Liver (tissue), 9 donors: ENCODE data around the gene LGALSL. TPM values are rescaled to one million over a fixed set of nuclear protein-coding genes. Genes with fewer than 3 reads are reported as not detected.

Experiments
- DNase-seq: peaks from one replicate; pipeline ENCODE4 v3.0.0-alpha.2; 2017; ENCODE audit warnings: low spot score
- H3K27ac ChIP-seq, 2 donors: one replicate each; pipeline ENCODE4 v1.7.0; 2013; ENCODE audit warnings: inconsistent platforms in 2 of 2, low read length in 2 of 2, control low read depth in 1 of 2, low read depth in 1 of 2, mild to moderate bottlenecking in 1 of 2
- H3K27me3 ChIP-seq, 4 donors: one replicate each; pipeline versions ENCODE4 v1.6.1 to v1.7.0; 2013; ENCODE audit warnings: low read length in 3 of 4, inconsistent platforms in 1 of 4, mild to moderate bottlenecking in 1 of 4, moderate library complexity in 1 of 4; ENCODE audit not compliant: control insufficient read depth in 4 of 4, insufficient read depth in 4 of 4
- H3K36me3 ChIP-seq, 4 donors: one replicate each; pipeline versions ENCODE4 v1.6.1 to v1.7.0; 2013; ENCODE audit warnings: low read length in 3 of 4, mild to moderate bottlenecking in 3 of 4, low read depth in 1 of 4, moderate library complexity in 1 of 4; ENCODE audit not compliant: control insufficient read depth in 4 of 4, insufficient read depth in 3 of 4
- H3K4me1 ChIP-seq, 4 donors: one replicate each; pipeline versions ENCODE4 v1.6.1 to v1.7.0; 2013; ENCODE audit warnings: low read length in 3 of 4, mild to moderate bottlenecking in 3 of 4, moderate library complexity in 1 of 4; ENCODE audit not compliant: control insufficient read depth in 4 of 4, insufficient read depth in 4 of 4
- H3K4me3 ChIP-seq, 3 donors: one replicate each; pipeline versions ENCODE4 v1.6.1 to v1.7.0; 2013; ENCODE audit warnings: low read length in 3 of 3, control low read depth in 1 of 3, low read depth in 1 of 3, mild to moderate bottlenecking in 1 of 3
- H3K9ac ChIP-seq, 2 donors: one replicate each; pipeline ENCODE4 v1.7.0; 2013; ENCODE audit warnings: low read length in 2 of 2, mild to moderate bottlenecking in 2 of 2, moderate library complexity in 2 of 2, control low read depth in 1 of 2, low read depth in 1 of 2
- H3K9me3 ChIP-seq, 4 donors: one replicate each; pipeline versions ENCODE4 v1.6.1 to v1.7.0; 2013; ENCODE audit warnings: low read length in 3 of 4; ENCODE audit not compliant: control insufficient read depth in 4 of 4
- CTCF ChIP-seq: fragments of 150-350 bp; IDR thresholded peaks from 2 replicates; pipeline ENCODE4 v1.5.1; 2017; ENCODE audit warnings: improper control_type of control experiment, low read depth, low read length; ENCODE audit not compliant: missing input control
- EGR1 ChIP-seq, 2 donors: IDR thresholded peaks; 2 replicates each; pipeline ENCODE4 v1.6.1; 2016 to 2018; ENCODE audit warnings: antibody characterized with exemption in 2 of 2, low read depth in 2 of 2
- FOXA2 ChIP-seq: IDR thresholded peaks from 2 replicates; pipeline ENCODE4 v1.6.1; 2016; ENCODE audit warnings: antibody characterized with exemption
- GABPA ChIP-seq, 2 donors: IDR thresholded peaks in 1 of 2; conservative IDR thresholded peaks in 1 of 2; 2 replicates each; pipeline ENCODE4 v1.6.1; 2016; ENCODE audit warnings: antibody characterized with exemption in 2 of 2, mild to moderate bottlenecking in 1 of 2, moderate library complexity in 1 of 2
- HNF4A ChIP-seq, 2 donors: conservative IDR thresholded peaks; 2 replicates each; pipeline ENCODE4 v1.6.1; 2016; ENCODE audit warnings: antibody characterized with exemption in 2 of 2, mild to moderate bottlenecking in 2 of 2
- HNF4G ChIP-seq: IDR thresholded peaks from 2 replicates; pipeline ENCODE4 v1.6.1; 2016; ENCODE audit warnings: antibody characterized with exemption
- JUND ChIP-seq, 2 donors: IDR thresholded peaks; 2 replicates each; pipeline ENCODE4 v1.6.1; 2016; ENCODE audit warnings: antibody characterized with exemption in 2 of 2
- NR2F2 ChIP-seq: IDR thresholded peaks from 2 replicates; pipeline ENCODE4 v1.6.1; 2016; ENCODE audit warnings: antibody characterized with exemption
- RAD21 ChIP-seq, 2 donors: IDR thresholded peaks; 2 replicates each; pipeline ENCODE4 v1.6.1; 2016; ENCODE audit warnings: antibody characterized with exemption in 2 of 2, mild to moderate bottlenecking in 2 of 2
- REST ChIP-seq: IDR thresholded peaks from 2 replicates; pipeline ENCODE4 v1.6.1; 2016; ENCODE audit warnings: antibody characterized with exemption, mild to moderate bottlenecking
- RXRA ChIP-seq, 2 donors: IDR thresholded peaks; 2 replicates each; pipeline ENCODE4 v1.6.1; 2017 to 2018; ENCODE audit warnings: antibody characterized with exemption in 2 of 2, mild to moderate bottlenecking in 1 of 2
- TAF1 ChIP-seq: conservative IDR thresholded peaks from 2 replicates; pipeline ENCODE4 v1.6.1; 2016; ENCODE audit warnings: antibody characterized with exemption, mild to moderate bottlenecking
- YY1 ChIP-seq: IDR thresholded peaks from 2 replicates; pipeline ENCODE4 v1.6.1; 2016; ENCODE audit warnings: antibody characterized with exemption, mild to moderate bottlenecking
- WGBS: extraction: QIAGEN DNeasy Blood & Tissue Kit; methylation state at CpG from one replicate; pipeline ENCODE4 v1.1.7; 2013; 5-methylcytosine and 5-hydroxymethylcytosine counted together
- polyA plus RNA-seq, 2 donors: library from polyadenylated mRNA; stranded (reverse) in 1 of 2; unstranded in 1 of 2; fragments of 200-250 nt in 1 of 2; fragments of >200 nt in 1 of 2; fragmentation: Nextera tagmentation in 1 of 2; extraction: Ambion mirVana in 1 of 2; gene quantifications; one replicate each; pipeline versions ENCODE4 v1.2.1 to v1.2.3, GENCODE V29; 2013 to 2015
- total RNA-seq, 2 donors: library from RNA; depleted of rRNA; stranded (reverse); fragments of >200 nt; gene quantifications; one replicate each; pipeline ENCODE4 v1.2.3, GENCODE V29; 2014
- TF ChIP-seq, protein P1 (sequence below): IDR thresholded peaks from 2 replicates; pipeline ENCODE4 v1.6.1; 2016; ENCODE audit warnings: antibody characterized with exemption
- TF ChIP-seq, protein P2 (sequence below): IDR thresholded peaks from 2 replicates; pipeline ENCODE4 v1.6.1; 2016; ENCODE audit warnings: antibody characterized with exemption
- TF ChIP-seq, protein P3 (sequence below): IDR thresholded peaks from 2 replicates; pipeline ENCODE4 v1.6.1; 2016; ENCODE audit warnings: antibody characterized with exemption
- donor health status: healthy.
- donor health status: healthy.
- donor health status: healthy.
- donor health status: healthy.
- donor health status: healthy.

Gene LGALSL
- total and polyA plus RNA-seq, 4 donors: 2.4 to 8.7 (median 3.8) TPM

- no peak for TF ChIP-seq CTCF
- no peak for TF ChIP-seq GABPA (IDR thresholded peaks at IDR 0.05 in 1 of 2, conservative IDR thresholded peaks at IDR 0.05 in 1 of 2)
- TF ChIP-seq, protein P1, sequence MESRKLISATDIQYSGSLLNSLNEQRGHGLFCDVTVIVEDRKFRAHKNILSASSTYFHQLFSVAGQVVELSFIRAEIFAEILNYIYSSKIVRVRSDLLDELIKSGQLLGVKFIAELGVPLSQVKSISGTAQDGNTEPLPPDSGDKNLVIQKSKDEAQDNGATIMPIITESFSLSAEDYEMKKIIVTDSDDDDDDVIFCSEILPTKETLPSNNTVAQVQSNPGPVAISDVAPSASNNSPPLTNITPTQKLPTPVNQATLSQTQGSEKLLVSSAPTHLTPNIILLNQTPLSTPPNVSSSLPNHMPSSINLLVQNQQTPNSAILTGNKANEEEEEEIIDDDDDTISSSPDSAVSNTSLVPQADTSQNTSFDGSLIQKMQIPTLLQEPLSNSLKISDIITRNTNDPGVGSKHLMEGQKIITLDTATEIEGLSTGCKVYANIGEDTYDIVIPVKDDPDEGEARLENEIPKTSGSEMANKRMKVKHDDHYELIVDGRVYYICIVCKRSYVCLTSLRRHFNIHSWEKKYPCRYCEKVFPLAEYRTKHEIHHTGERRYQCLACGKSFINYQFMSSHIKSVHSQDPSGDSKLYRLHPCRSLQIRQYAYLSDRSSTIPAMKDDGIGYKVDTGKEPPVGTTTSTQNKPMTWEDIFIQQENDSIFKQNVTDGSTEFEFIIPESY: no peak
Measured at GRCh38 chr2:64482243-64482642, 28.3 kb downstream of the LGALSL start (continued).

DNA sequence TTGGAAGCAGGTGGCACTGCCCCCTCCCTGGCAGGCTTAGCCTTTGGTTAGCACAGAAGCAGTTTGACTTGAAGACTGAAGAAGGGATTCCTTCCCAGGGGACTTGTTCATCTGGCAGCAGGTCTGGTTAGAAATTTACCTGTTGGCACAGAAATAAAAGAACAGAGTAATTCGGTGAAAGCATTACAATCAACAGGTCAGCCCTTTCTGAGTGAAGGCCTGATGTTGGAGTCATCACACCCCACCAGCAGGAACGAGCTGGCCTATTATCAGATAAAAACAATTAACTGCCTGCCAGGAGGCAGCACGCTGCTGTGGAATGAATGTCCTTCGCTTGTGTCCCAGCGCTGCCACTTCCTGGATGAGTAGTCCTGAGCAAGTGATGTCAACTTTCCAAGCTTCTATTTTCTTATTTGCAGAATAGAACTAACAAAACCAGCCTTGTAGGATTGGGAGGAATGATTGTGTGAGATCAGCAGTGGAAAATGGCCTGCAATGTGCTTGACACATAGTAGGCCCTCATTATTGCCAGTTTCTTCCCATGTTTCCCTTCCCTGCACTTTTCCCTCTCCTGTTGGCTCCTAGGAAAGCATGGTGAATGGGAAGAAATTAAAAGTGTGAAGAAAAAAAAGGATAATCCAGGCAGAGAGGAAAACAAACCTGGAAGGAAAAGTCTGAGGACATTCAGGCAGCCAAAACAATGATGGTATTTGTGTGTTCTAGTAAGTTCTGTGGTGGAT, 29.0 kb downstream of the LGALSL start:
- Histone ChIP-seq H3K36me3 (no peaks in the 10 kb centered on the region), H3K4me1 (no peaks in the 10 kb centered on the region), H3K27ac (no peak overlapping the region), H3K9me3 (no peaks in the 10 kb centered on the region), H3K4me3 (no peak overlapping the region), H3K9ac (no peak overlapping the region), H3K27me3 (no peaks in the 10 kb centered on the region)
- DNase-seq: no peak
- WGBS: 72% methylated on average over 5 of the region's 5 CpGs
- TF ChIP-seq GABPA (IDR thresholded peaks at IDR 0.05 in 1 of 2, conservative IDR thresholded peaks at IDR 0.05 in 1 of 2) (no peak), FOXA2 (no peak), NR2F2 (no peak), YY1 (no peak), RXRA (IDR thresholded peaks at IDR 0.05) (no peak), HNF4G (no peak), CTCF (no peak), HNF4A (conservative IDR thresholded peaks at IDR 0.05) (no peak), JUND (IDR thresholded peaks at IDR 0.05) (no peak), RAD21 (IDR thresholded peaks at IDR 0.05) (no peak), EGR1 (IDR thresholded peaks at IDR 0.05; ENCODE audit: low read depth in 2 of 2) (no peak), REST (no peak), TAF1 (no peak)
- TF ChIP-seq, protein P2, sequence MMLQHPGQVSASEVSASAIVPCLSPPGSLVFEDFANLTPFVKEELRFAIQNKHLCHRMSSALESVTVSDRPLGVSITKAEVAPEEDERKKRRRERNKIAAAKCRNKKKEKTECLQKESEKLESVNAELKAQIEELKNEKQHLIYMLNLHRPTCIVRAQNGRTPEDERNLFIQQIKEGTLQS: no peak
- TF ChIP-seq, protein P3, sequence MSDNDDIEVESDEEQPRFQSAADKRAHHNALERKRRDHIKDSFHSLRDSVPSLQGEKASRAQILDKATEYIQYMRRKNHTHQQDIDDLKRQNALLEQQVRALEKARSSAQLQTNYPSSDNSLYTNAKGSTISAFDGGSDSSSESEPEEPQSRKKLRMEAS: no peak
